Activated T-helper 1 cell treated with anti-CD3 and anti-CD28 coated beads, Interleukin-12 subunit alpha, Interleukin-12 subunit beta, Interleukin-2, Interleukin-4 antibody, amounts not matched to agents 30 ng/mL and 10 ng/mL and 1 ng/mL, durations not matched to agents 14 hours and 24 hours and 36 hours (primary cell): ENCODE measurements around the gene RALGPS1. TPM values are rescaled to one million over a fixed set of nuclear protein-coding genes. Genes with fewer than 3 reads are reported as not detected.
"Not testable (repeated sequence)": the region's sequence is repeated elsewhere in the genome, so short reads cannot be mapped to it uniquely, and the experiment has no call there.

Source experiments
- DNase-seq: peaks from one replicate; pipeline ENCODE4 v3.0.0; 2021; ENCODE audit warnings: low spot score
- H3K27ac Mint-ChIP-seq: one replicate; pipeline ENCODE4 v1.8.0; 2021; ENCODE audit warnings: mild to moderate bottlenecking, mixed read lengths
- H3K27me3 Mint-ChIP-seq: one replicate; pipeline ENCODE4 v1.8.0; 2022; ENCODE audit warnings: mild to moderate bottlenecking, moderate library complexity, mixed read lengths; ENCODE audit not compliant: insufficient read depth
- H3K36me3 Mint-ChIP-seq: one replicate; pipeline ENCODE4 v1.8.0; 2021; ENCODE audit warnings: low read depth, mixed read lengths
- H3K4me1 Mint-ChIP-seq: one replicate; pipeline ENCODE4 v1.8.0; 2021; ENCODE audit warnings: low read depth, mixed read lengths
- H3K4me3 Mint-ChIP-seq: one replicate; pipeline ENCODE4 v1.8.0; 2021; ENCODE audit warnings: mild to moderate bottlenecking, moderate library complexity, mixed read lengths
- H3K9me3 Mint-ChIP-seq: one replicate; pipeline ENCODE4 v1.8.0; 2021; ENCODE audit warnings: mixed read lengths
- intact Hi-C: fragments of 100-400 bp; cut with micrococcal nuclease; formaldehyde crosslinking; loops from one replicate; pipeline ENCODE4 v1.15.1; 2024
- total RNA-seq: library from RNA; stranded (reverse); gene quantifications from 2 replicates; pipeline ENCODE4 v1.2.3, GENCODE V29; 2022

Gene RALGPS1
- total RNA-seq, 1 donor from 2014 or later = 1.4 TPM

GRCh38 chr9:127139775-127140174 lies 225.2 kb downstream of the RALGPS1 start:
- DNase-seq = no peak
- peaks cover 13% of the 10 kb centered on the region for H3K27me3 Mint-ChIP-seq
- no peak overlapping the region for H3K27ac Mint-ChIP-seq
- no peaks in the 10 kb centered on the region for H3K4me1 Mint-ChIP-seq
- H3K4me3 Mint-ChIP-seq = no peak overlapping the region
- H3K9me3 Mint-ChIP-seq = no peaks in the 10 kb centered on the region
- intact Hi-C loops = no loop called here
- no peaks in the 10 kb centered on the region for H3K36me3 Mint-ChIP-seq

GRCh38 chr9:127140181-127140580 lies 225.6 kb downstream of the RALGPS1 start:
- Mint-ChIP-seq H3K36me3 (no peaks in the 10 kb centered on the region), H3K9me3 (no peaks in the 10 kb centered on the region), H3K4me3 (no peak overlapping the region), H3K27me3 (peaks cover 13% of the 10 kb centered on the region), H3K4me1 (no peaks in the 10 kb centered on the region), H3K27ac (no peak overlapping the region)
- intact Hi-C loops = no loop called here
- DNase-seq = no peak

- DNase-seq = no peak
- Mint-ChIP-seq H3K4me1 (no peaks in the 10 kb centered on the region), H3K27ac (no peak overlapping the region), H3K9me3 (no peaks in the 10 kb centered on the region), H3K4me3 (no peak overlapping the region), H3K27me3 (peaks cover 8% of the 10 kb centered on the region), H3K36me3 (no peaks in the 10 kb centered on the region)
- intact Hi-C loops = no loop called here
These were observed 226.5 kb downstream of the RALGPS1 start for GRCh38 chr9:127140842-127141675.

GRCh38 chr9:127142291-127142690 lies 227.7 kb downstream of the RALGPS1 start:
- no peaks in the 10 kb centered on the region for H3K4me1 Mint-ChIP-seq
- H3K4me3 Mint-ChIP-seq = no peak overlapping the region
- peaks cover 14% of the 10 kb centered on the region for H3K27me3 Mint-ChIP-seq
- no peaks in the 10 kb centered on the region for H3K9me3 Mint-ChIP-seq
- no peaks in the 10 kb centered on the region for H3K36me3 Mint-ChIP-seq
- H3K27ac Mint-ChIP-seq = no peak overlapping the region
- intact Hi-C loops = no loop called here
- no peak for DNase-seq

GRCh38 chr9:127142931-127143464 lies 228.4 kb downstream of the RALGPS1 start:
- intact Hi-C loops = no loop called here
- no peaks in the 10 kb centered on the region for H3K36me3 Mint-ChIP-seq
- no peaks in the 10 kb centered on the region for H3K4me1 Mint-ChIP-seq
- no peak for DNase-seq
- H3K27ac Mint-ChIP-seq = no peak overlapping the region
- H3K27me3 Mint-ChIP-seq = peaks cover 17% of the 10 kb centered on the region
- H3K9me3 Mint-ChIP-seq = no peaks in the 10 kb centered on the region
- H3K4me3 Mint-ChIP-seq = no peak overlapping the region

- Mint-ChIP-seq H3K36me3 (no peaks in the 10 kb centered on the region), H3K27ac (no peak overlapping the region), H3K27me3 (peaks cover 19% of the 10 kb centered on the region), H3K4me3 (no peak overlapping the region), H3K4me1 (no peaks in the 10 kb centered on the region), H3K9me3 (no peaks in the 10 kb centered on the region)
- intact Hi-C loops = no loop called here
- DNase-seq = no peak
These were observed 229.4 kb downstream of the RALGPS1 start for GRCh38 chr9:127143920-127144465.

- intact Hi-C loops = no loop called here
- Mint-ChIP-seq H3K4me1 (no peaks in the 10 kb centered on the region), H3K4me3 (no peak overlapping the region), H3K27me3 (peaks cover 19% of the 10 kb centered on the region), H3K9me3 (no peaks in the 10 kb centered on the region), H3K36me3 (no peaks in the 10 kb centered on the region), H3K27ac (no peak overlapping the region)
- DNase-seq = no peak
These were observed 230.3 kb downstream of the RALGPS1 start for GRCh38 chr9:127144670-127145445.

GRCh38 chr9:127146841-127147240 lies 232.3 kb downstream of the RALGPS1 start:
- H3K4me1 Mint-ChIP-seq, H3K4me3 Mint-ChIP-seq, intact Hi-C loops, DNase-seq, H3K9me3 Mint-ChIP-seq, H3K36me3 Mint-ChIP-seq, H3K27ac Mint-ChIP-seq: not testable (repeated sequence)
- peaks cover 22% of the 10 kb centered on the region for H3K27me3 Mint-ChIP-seq

GRCh38 chr9:127147251-127147650 lies 232.7 kb downstream of the RALGPS1 start:
- no peak overlapping the region for H3K27ac Mint-ChIP-seq
- peaks cover 22% of the 10 kb centered on the region for H3K27me3 Mint-ChIP-seq
- H3K9me3 Mint-ChIP-seq = no peaks in the 10 kb centered on the region
- H3K36me3 Mint-ChIP-seq = no peaks in the 10 kb centered on the region
- no peak overlapping the region for H3K4me3 Mint-ChIP-seq
- no peaks in the 10 kb centered on the region for H3K4me1 Mint-ChIP-seq
- intact Hi-C loops = no loop called here
- no peak for DNase-seq

GRCh38 chr9:127148014-127148413 lies 233.4 kb downstream of the RALGPS1 start:
- no peak overlapping the region for H3K27ac Mint-ChIP-seq
- no peak for DNase-seq
- intact Hi-C loops = no loop called here
- no peaks in the 10 kb centered on the region for H3K9me3 Mint-ChIP-seq
- no peaks in the 10 kb centered on the region for H3K4me1 Mint-ChIP-seq
- no peaks in the 10 kb centered on the region for H3K36me3 Mint-ChIP-seq
- H3K4me3 Mint-ChIP-seq = no peak overlapping the region
- H3K27me3 Mint-ChIP-seq = peaks cover 20% of the 10 kb centered on the region

GRCh38 chr9:127149010-127149409 lies 234.4 kb downstream of the RALGPS1 start:
- Mint-ChIP-seq H3K27me3 (peaks cover 19% of the 10 kb centered on the region), H3K9me3 (no peaks in the 10 kb centered on the region), H3K4me3 (no peak overlapping the region), H3K27ac (no peak overlapping the region), H3K36me3 (no peaks in the 10 kb centered on the region), H3K4me1 (peaks cover 5% of the 10 kb centered on the region)
- DNase-seq = no peak
- intact Hi-C loops = no loop called here

- H3K9me3 Mint-ChIP-seq = no peaks in the 10 kb centered on the region
- peaks cover 17% of the 10 kb centered on the region for H3K27me3 Mint-ChIP-seq
- no peaks in the 10 kb centered on the region for H3K36me3 Mint-ChIP-seq
- no peak overlapping the region for H3K4me3 Mint-ChIP-seq
- intact Hi-C loops = no loop called here
- DNase-seq = no peak
- H3K4me1 Mint-ChIP-seq = peaks cover 9% of the 10 kb centered on the region
- no peak overlapping the region for H3K27ac Mint-ChIP-seq
These were observed 235.1 kb downstream of the RALGPS1 start for GRCh38 chr9:127149463-127150390.
